HL-60/S4 treated with retinoic acid at 250 ng/mL for 4 days and 3 days (cell line): Measurements from ENCODE around the gene PAQR4.

Experiments used
- in situ Hi-C: fragments of 300-500 bp; cut with MboI; formaldehyde crosslinking; loops from 2 replicates; pipeline ENCODE4 v1.7.0; 2022; ENCODE audit warnings: low sequenced_read_pairs

Gene PAQR4

GRCh38 chr16:3020604-3021448, 51.7 kb downstream of the PAQR4 start:
- in situ Hi-C loops, result no loop called here

DNA sequence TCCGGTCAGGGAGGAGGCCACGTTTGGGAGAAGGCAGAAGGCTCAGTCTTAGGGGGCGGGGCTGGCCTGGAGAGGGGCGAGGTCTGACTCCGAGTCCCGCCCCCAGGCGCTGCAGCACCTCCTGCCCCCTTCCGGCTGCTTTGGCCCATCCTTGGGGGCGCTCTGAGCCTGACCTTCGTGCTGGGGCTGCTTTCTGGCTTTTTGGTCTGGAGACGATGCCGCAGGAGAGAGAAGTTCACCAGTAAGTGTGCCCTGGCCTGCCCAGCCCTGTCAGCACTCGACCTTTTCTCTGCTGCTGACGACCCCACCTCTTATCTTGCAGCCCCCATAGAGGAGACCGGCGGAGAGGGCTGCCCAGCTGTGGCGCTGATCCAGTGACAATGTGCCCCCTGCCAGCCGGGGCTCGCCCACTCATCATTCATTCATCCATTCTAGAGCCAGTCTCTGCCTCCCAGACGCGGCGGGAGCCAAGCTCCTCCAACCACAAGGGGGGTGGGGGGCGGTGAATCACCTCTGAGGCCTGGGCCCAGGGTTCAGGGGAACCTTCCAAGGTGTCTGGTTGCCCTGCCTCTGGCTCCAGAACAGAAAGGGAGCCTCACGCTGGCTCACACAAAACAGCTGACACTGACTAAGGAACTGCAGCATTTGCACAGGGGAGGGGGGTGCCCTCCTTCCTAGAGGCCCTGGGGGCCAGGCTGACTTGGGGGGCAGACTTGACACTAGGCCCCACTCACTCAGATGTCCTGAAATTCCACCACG, 52.5 kb downstream of the PAQR4 start:
- in situ Hi-C loops, result no loop called here

- in situ Hi-C loops, result no loop called here
Observed at GRCh38 chr16:3022208-3022683, 53.1 kb downstream of the PAQR4 start.

GRCh38 chr16:3022684-3023414, 53.7 kb downstream of the PAQR4 start:
- in situ Hi-C loops, result no loop called here
